Measurements from ENCODE around the gene NPHP4. TPM values are rescaled to one million over a fixed set of nuclear protein-coding genes. Genes with fewer than 3 reads are reported as not detected.

NPHP4 gene
- total RNA-seq, 2 donors from 2014 or later: 11.4 to 32.2 TPM

DNA sequence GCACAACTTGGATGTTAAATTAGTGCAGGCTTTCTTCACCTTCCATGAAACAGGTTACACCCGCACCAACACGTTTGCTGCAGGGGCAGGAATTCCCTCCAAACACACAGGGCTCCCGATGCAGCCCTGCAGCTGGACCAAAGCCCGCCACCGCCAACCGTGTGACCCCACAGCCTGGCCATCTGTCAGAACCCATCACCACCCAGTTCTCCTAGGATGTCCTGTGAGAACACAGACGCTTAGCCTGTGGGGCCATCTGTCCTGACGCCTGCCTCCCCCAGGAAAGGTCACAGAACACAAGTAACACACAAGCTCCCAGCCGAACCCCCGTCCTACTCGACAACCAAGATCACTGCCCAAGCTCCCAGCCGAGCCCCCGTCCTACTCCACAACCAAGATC is 108.1 kb downstream of the NPHP4 start:
- 85% methylated on average over 13 of the region's 13 CpGs for WGBS
- no peak for DNase-seq (ENCODE audit: low spot score)
- H3K9me3 ChIP-seq: no peaks in the 10 kb centered on the region
- H3K27me3 ChIP-seq (replicated peaks; ENCODE audit: insufficient read depth): no peaks in the 10 kb centered on the region
- no peak overlapping the region for H3K4me3 ChIP-seq
- no peak overlapping the region for H3K27ac ChIP-seq
- no peaks in the 10 kb centered on the region for H3K36me3 ChIP-seq
- intact Hi-C loops (cut with DNase I): no loop called here
- H3K4me1 ChIP-seq (replicated peaks): no peaks in the 10 kb centered on the region
- TF ChIP-seq POLR2A (IDR thresholded peaks at IDR 0.05) (no peak), POLR2AphosphoS5 (IDR thresholded peaks at IDR 0.05) (no peak)
- TF ChIP-seq, protein P1, sequence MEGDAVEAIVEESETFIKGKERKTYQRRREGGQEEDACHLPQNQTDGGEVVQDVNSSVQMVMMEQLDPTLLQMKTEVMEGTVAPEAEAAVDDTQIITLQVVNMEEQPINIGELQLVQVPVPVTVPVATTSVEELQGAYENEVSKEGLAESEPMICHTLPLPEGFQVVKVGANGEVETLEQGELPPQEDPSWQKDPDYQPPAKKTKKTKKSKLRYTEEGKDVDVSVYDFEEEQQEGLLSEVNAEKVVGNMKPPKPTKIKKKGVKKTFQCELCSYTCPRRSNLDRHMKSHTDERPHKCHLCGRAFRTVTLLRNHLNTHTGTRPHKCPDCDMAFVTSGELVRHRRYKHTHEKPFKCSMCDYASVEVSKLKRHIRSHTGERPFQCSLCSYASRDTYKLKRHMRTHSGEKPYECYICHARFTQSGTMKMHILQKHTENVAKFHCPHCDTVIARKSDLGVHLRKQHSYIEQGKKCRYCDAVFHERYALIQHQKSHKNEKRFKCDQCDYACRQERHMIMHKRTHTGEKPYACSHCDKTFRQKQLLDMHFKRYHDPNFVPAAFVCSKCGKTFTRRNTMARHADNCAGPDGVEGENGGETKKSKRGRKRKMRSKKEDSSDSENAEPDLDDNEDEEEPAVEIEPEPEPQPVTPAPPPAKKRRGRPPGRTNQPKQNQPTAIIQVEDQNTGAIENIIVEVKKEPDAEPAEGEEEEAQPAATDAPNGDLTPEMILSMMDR (IDR thresholded peaks at IDR 0.05): no peak

DNA sequence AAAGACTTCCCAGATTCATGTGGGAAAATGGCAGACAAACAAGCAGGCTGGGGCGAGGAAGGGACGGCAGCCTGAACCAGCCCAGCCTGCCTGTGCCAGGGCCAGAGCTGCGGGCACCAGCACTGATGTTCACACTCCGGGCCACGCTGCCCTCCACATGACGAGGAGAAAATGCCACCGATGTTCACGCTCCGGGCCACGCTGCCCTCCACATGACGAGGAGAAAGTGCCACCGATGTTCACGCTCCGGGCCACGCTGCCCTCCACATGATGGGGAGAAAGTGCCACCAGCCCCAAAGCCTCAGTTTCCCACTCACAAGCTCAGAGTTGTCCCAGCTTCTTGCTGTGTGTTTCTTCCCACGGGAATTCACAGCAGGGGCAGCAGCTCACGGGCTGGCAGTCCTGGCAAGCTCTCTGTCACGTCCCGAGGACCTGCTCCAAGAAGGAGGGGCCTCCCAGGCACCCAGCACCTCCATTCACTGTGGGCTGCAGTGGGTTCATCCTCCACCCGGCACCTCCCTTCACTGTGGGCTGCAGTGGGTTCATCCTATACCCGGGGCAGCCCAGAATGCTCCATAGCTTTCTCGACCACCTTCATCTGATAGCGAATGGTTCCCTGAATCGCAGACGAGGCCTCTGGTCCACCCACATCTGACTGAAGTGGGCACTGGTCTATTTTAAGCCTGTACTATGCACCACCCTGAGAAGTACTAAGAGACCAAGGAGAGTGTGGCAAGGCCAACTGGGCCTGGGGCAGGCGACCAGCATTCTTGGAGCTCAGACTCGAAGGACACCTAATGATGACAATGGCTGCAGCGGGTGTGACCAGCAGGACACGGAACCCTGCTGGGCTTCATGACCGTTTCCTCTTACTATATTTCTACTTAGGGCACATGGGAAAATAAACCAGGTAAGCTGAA is 108.8 kb downstream of the NPHP4 start:
- 93% methylated on average over 29 of the region's 30 CpGs for WGBS
- Histone ChIP-seq H3K36me3 (no peaks in the 10 kb centered on the region), H3K4me1 (replicated peaks) (no peaks in the 10 kb centered on the region), H3K9me3 (no peaks in the 10 kb centered on the region), H3K4me3 (no peak overlapping the region), H3K27ac (no peak overlapping the region), H3K27me3 (replicated peaks; ENCODE audit: insufficient read depth) (no peaks in the 10 kb centered on the region)
- no peak for TF ChIP-seq POLR2A (IDR thresholded peaks at IDR 0.05)
- TF ChIP-seq, protein P1 (IDR thresholded peaks at IDR 0.05): no peak
- no peak for TF ChIP-seq POLR2AphosphoS5 (IDR thresholded peaks at IDR 0.05)
- intact Hi-C loops (cut with DNase I): no loop called here
- no peak for DNase-seq (ENCODE audit: low spot score)

DNA sequence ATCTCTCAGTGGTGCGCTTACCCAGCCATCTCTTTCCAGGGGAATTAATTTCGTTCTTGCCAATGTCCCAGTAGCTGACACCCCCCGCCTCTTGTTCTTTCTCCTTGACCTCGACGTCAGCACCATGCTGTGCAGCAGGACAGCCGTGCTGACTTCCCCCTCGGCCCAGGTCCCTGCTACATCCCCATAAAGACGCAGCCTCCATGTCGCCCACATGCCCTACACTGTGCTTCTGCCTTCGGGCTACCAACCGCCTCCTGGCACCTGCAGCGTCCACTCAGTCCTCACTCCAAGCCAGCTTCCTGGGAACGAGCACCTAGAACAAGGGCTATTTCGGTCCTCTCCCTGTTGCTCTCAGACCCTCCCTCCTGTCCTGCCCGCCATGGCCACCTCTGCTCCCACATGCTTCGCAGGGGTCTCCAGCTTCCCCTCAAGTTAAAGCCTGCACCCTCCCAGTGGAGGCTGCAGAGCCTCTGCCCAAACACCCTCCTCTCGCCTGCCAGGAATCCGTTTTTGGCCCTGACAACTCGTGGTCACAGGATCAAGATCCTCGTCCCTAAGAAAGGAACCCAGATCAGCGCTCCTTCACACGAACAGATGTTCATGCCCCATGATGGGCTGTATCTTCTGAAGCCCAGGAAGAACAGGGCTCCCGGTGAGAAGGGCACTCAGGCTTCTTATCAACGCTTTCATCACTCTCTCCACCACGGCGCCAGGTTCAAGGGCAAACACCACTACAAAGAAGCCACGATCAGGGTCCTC is 109.7 kb downstream of the NPHP4 start:
- H3K4me1 ChIP-seq (replicated peaks): no peaks in the 10 kb centered on the region
- H3K27ac ChIP-seq: no peak overlapping the region
- H3K36me3 ChIP-seq: no peaks in the 10 kb centered on the region
- WGBS: 94% methylated on average over 27 of the region's 27 CpGs
- DNase-seq (ENCODE audit: low spot score): no peak
- H3K4me3 ChIP-seq: no peak overlapping the region
- no peak for TF ChIP-seq POLR2A (IDR thresholded peaks at IDR 0.05)
- TF ChIP-seq POLR2AphosphoS5 (IDR thresholded peaks at IDR 0.05): no peak
- TF ChIP-seq, protein P1 (IDR thresholded peaks at IDR 0.05): no peak
- no peaks in the 10 kb centered on the region for H3K9me3 ChIP-seq
- H3K27me3 ChIP-seq (replicated peaks; ENCODE audit: insufficient read depth): no peaks in the 10 kb centered on the region
- intact Hi-C loops (cut with DNase I): no loop called here

DNA sequence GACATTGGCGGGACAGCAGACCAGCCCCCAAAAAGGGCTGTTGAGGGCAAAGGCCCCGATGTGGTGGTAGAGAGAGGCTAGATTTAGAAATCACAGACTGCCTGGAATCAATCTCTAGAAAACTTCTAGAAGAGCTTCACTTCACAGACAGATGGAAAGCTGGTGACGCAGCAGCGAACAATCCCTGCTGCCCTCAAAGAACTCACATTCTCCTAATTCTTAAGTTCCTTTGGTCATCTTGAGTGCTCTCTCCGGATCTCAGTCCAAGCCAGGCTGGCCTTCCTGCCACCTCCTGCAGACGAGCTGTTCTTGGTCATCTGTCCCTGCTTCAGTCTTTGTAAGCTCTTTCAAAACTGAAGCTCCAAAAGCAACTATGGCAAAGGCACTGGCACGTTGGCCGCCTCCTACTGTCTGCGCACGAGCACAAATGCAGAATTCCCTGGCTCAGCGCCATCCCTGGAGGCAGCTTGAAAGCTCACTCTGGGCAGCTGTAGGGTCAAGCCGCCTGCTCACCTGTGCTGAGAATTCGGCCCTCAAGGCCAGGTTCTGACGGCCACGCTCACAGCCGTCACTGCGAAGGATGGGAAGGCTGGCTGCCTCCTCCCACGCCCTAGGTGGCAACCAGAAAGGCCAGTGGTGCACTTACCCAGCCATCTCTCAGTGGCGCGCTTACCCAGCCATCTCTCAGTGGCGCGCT is 110.6 kb downstream of the NPHP4 start:
- TF ChIP-seq, protein P1 (IDR thresholded peaks at IDR 0.05): no peak
- TF ChIP-seq POLR2A (IDR thresholded peaks at IDR 0.05): no peak
- no peak for TF ChIP-seq POLR2AphosphoS5 (IDR thresholded peaks at IDR 0.05)
- Histone ChIP-seq H3K27ac (no peak overlapping the region), H3K36me3 (no peaks in the 10 kb centered on the region), H3K27me3 (replicated peaks; ENCODE audit: insufficient read depth) (no peaks in the 10 kb centered on the region), H3K4me3 (no peak overlapping the region), H3K9me3 (no peaks in the 10 kb centered on the region), H3K4me1 (replicated peaks) (no peaks in the 10 kb centered on the region)
- 93% methylated on average over 22 of the region's 22 CpGs for WGBS
- intact Hi-C loops (cut with DNase I): no loop called here
- no peak for DNase-seq (ENCODE audit: low spot score)
